Bronchial epithelial cell (primary cell): ENCODE results near the gene CFAP299. TPM values are rescaled to one million over a fixed set of nuclear protein-coding genes. Genes with fewer than 3 reads are reported as not detected.

ENCODE experiments used
- DNase-seq: peaks from one replicate; pipeline ENCODE4 v3.0.0-alpha.2; 2010; ENCODE audit warnings: low read depth
- FAIRE-seq: peaks from 2 replicates; lab custom pipeline; 2011; peaks lifted over from hg19 to GRCh38; lab: Jason Lieb, UNC
- H3K27me3 ChIP-seq: 2 replicates; pipeline ENCODE4 v1.5.1; 2011; ENCODE audit warnings: low read length; ENCODE audit not compliant: control insufficient read depth, insufficient read depth
- H3K36me3 ChIP-seq: 2 replicates; pipeline ENCODE4 v1.5.1; 2011; ENCODE audit warnings: low read length; ENCODE audit not compliant: control insufficient read depth, insufficient read depth
- H3K4me3 ChIP-seq: 2 replicates; pipeline ENCODE4 v1.5.1; 2011; ENCODE audit warnings: mild to moderate bottlenecking, low read depth, low read length, control low read depth
- total RNA-seq: library from RNA; depleted of rRNA; stranded (reverse); fragments of >200 nt; gene quantifications from 2 replicates; pipeline ENCODE4 v1.2.1, GENCODE V29; 2014
- TF ChIP-seq, protein P1 (sequence below): IDR thresholded peaks from 2 replicates; pipeline ENCODE4 v1.5.1; 2011; ENCODE audit warnings: mild to moderate bottlenecking, moderate library complexity, low read length, control low read depth, inconsistent platforms; ENCODE audit not compliant: insufficient read depth, severe bottlenecking

CFAP299 gene
- total RNA-seq, 1 donor from 2014 or later, result 0.26 TPM

DNA sequence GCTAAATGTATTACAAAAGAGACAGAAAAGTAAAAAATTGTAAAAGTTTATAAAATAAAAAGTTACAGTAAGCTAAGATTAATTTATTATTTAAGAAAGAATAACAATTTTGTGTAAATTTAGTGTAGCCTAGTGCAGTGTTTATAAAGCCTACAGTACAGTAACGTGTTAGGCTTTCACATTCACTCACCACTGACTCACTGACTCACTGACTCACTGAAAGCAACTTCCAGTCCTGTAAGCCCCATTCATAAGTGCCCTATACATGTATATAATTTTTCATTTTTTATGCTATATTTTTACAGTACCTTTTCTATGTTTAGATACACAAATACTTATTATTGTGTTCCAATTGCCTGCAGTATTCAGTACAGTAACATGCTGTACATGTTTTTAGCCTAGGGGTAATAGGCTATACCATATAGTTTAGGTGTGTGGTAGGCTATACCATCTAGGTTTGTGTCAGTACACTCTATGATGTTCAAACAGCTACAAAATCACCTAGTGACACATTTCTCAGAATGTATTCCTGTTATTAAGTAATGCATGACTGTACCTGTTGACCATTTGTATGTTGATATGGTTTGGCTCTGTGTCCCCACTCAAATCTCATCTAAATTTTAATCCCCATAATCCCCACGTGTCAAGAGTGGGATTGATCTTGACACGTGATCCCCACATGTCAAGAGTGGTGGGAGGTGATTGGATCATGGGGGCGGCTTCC is 57.9 kb downstream of the CFAP299 start:
- peak; percentile 93 for DNase-seq

DNA sequence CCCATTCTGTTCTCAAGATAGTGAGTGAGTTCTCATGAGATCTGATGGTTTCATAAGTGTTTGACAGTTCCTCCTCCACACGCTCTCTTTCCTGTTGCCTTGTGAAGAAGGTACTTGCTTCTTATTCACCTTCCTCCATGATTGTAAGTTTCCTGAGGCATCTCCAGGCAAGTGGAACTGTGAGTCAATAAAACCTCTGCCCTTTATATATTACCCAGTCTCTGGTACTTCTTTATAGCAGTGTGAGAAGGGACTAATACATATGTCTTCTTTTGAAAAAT is 58.4 kb downstream of the CFAP299 start:
- TF ChIP-seq, protein P1, sequence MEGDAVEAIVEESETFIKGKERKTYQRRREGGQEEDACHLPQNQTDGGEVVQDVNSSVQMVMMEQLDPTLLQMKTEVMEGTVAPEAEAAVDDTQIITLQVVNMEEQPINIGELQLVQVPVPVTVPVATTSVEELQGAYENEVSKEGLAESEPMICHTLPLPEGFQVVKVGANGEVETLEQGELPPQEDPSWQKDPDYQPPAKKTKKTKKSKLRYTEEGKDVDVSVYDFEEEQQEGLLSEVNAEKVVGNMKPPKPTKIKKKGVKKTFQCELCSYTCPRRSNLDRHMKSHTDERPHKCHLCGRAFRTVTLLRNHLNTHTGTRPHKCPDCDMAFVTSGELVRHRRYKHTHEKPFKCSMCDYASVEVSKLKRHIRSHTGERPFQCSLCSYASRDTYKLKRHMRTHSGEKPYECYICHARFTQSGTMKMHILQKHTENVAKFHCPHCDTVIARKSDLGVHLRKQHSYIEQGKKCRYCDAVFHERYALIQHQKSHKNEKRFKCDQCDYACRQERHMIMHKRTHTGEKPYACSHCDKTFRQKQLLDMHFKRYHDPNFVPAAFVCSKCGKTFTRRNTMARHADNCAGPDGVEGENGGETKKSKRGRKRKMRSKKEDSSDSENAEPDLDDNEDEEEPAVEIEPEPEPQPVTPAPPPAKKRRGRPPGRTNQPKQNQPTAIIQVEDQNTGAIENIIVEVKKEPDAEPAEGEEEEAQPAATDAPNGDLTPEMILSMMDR, result no peak
- FAIRE-seq (no peak), DNase-seq (peak; percentile 8)
- Histone ChIP-seq H3K4me3 (no peak overlapping the region), H3K27me3 (no peaks in the 10 kb centered on the region), H3K36me3 (no peaks in the 10 kb centered on the region)

More for the DNA sequence above, 57.9 kb downstream of the CFAP299 start:
- Histone ChIP-seq H3K4me3 (no peak overlapping the region), H3K36me3 (no peaks in the 10 kb centered on the region), H3K27me3 (no peaks in the 10 kb centered on the region)
- FAIRE-seq, result no peak
- TF ChIP-seq, protein P1, result no peak

DNA sequence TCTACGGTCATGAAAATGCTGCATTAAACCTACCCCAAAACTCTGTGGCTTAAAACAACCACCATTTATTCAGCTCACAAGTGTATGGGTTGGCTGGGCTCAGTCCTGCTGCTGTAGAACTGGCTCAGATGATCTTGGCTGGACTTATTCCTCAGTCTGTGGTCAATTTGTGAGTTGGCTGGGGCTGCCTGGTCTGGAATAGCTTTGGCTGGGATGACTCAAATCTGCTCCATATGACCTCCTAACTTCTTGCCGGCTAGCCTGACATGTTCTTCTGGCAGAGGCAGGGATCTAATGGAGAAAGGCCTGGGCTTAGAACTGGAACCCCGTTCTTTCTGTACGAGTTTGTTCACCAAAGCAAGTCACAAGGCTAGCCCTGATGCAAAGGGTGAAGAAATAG is 71.7 kb downstream of the CFAP299 start:
- no peak overlapping the region for H3K4me3 ChIP-seq
- H3K36me3 ChIP-seq, result no peaks in the 10 kb centered on the region
- FAIRE-seq, result no peak
- no peak for DNase-seq
- no peaks in the 10 kb centered on the region for H3K27me3 ChIP-seq
- TF ChIP-seq, protein P1, result no peak

DNA sequence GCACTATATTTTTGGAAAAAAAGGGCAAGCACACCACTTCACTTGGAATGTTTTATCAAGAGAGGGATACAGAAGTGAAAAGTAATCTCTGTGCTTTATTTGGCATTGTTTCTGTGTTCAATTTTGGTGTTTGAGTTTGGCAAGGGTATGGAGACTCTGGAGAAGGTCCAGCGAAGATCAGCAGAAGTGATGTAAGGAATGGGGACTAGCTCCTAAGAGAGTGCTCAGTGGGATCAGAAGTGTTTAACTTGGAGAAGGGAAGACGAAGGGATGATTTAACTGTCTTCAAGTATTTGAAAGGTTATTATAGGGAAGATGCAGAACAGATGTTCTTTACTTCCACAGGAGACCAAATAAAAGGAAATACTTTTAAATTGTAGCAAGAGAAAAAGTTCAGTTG is 74.3 kb downstream of the CFAP299 start:
- FAIRE-seq (no peak), DNase-seq (no peak)
- Histone ChIP-seq H3K4me3 (no peak overlapping the region), H3K27me3 (no peaks in the 10 kb centered on the region), H3K36me3 (no peaks in the 10 kb centered on the region)
- TF ChIP-seq, protein P1, result no peak

DNA sequence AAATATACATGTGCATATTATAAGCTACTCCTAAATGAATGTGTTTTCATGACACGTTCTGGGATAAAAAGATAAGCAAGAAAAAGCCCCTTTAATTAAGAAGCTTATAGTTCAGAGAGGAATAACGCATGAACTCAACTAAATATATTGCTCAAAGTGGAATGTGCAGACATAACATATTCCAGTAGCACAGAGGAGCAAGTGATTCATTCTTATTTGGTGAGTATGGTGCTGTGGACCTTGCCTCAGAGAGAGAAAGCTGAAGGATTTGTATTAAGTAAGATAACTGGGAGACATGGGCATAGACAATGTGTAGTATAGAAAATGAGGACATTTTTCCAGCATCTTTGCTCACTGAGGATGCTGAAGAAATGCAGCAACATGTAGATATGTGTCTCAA is 76.8 kb downstream of the CFAP299 start:
- no peaks in the 10 kb centered on the region for H3K27me3 ChIP-seq
- no peak for FAIRE-seq

More for the DNA sequence above, 76.8 kb downstream of the CFAP299 start:
- peak; percentile 5 for DNase-seq
- H3K4me3 ChIP-seq, result no peak overlapping the region
- no peaks in the 10 kb centered on the region for H3K36me3 ChIP-seq
- TF ChIP-seq, protein P1, result no peak
